NCI-H2196 treated with DMSO at 0.1 percent for 48 hours (cell line): ENCODE results near the gene RCCD1.
"Not testable (repeated sequence)": the region's sequence is repeated elsewhere in the genome, so short reads cannot be mapped to it uniquely, and the experiment has no call there.

Source experiments
- DNase-seq: peaks from one replicate; lab custom pipeline; 2025; ENCODE audit not compliant: unreplicated experiment; lab: John Stamatoyannopoulos, UW

The RCCD1 gene

GRCh38 chr15:90917569-90917968 lies 37.1 kb upstream of the RCCD1 start:
- no peak for DNase-seq

GRCh38 chr15:90918034-90918788 lies 36.5 kb upstream of the RCCD1 start:
- no peak for DNase-seq

- DNase-seq = no peak
Observed at GRCh38 chr15:90918835-90919234, 35.8 kb upstream of the RCCD1 start.

- no peak for DNase-seq
Observed at GRCh38 chr15:90921887-90922286, 32.8 kb upstream of the RCCD1 start.

GRCh38 chr15:90922712-90923322 lies 31.9 kb upstream of the RCCD1 start:
- DNase-seq = not testable (repeated sequence)

- no peak for DNase-seq
Observed at GRCh38 chr15:90924375-90924774, 30.3 kb upstream of the RCCD1 start.

GRCh38 chr15:90926766-90927165 lies 27.9 kb upstream of the RCCD1 start:
- DNase-seq = not testable (repeated sequence)

GRCh38 chr15:90928106-90928505 lies 26.6 kb upstream of the RCCD1 start:
- DNase-seq = not testable (repeated sequence)

GRCh38 chr15:90929246-90930019 lies 25.3 kb upstream of the RCCD1 start:
- no peak for DNase-seq

GRCh38 chr15:90930861-90931574 lies 23.7 kb upstream of the RCCD1 start:
- DNase-seq = no peak

GRCh38 chr15:90931575-90931827 lies 23.2 kb upstream of the RCCD1 start:
- no peak for DNase-seq

- DNase-seq = peak; percentile 53
Observed at GRCh38 chr15:90931828-90932659, 22.6 kb upstream of the RCCD1 start, which contains the start of gene HDDC3. Gene HDDC3, minus strand, starts transcription at chr15:90932549. Its CDS starts 9 bp downstream, at chr15:90932540.

GRCh38 chr15:90932660-90932991 lies 22.1 kb upstream of the RCCD1 start:
- DNase-seq = no peak

- DNase-seq = no peak
Observed at GRCh38 chr15:90933301-90933700, 21.4 kb upstream of the RCCD1 start.

GRCh38 chr15:90934256-90934948 lies 20.3 kb upstream of the RCCD1 start:
- peak; percentile 51 for DNase-seq

- peak; percentile 72 for DNase-seq
Observed at GRCh38 chr15:90934949-90935751, 19.5 kb upstream of the RCCD1 start, which contains the start of gene UNC45A. Gene UNC45A, plus strand, starts transcription at chr15:90935285. Its CDS starts 40 bp downstream, at chr15:90935325.

- no peak for DNase-seq
Observed at GRCh38 chr15:90936823-90937222, 17.9 kb upstream of the RCCD1 start.

GRCh38 chr15:90938261-90938660 lies 16.4 kb upstream of the RCCD1 start:
- DNase-seq = no peak

- DNase-seq = no peak
Observed at GRCh38 chr15:90939756-90940155, 14.9 kb upstream of the RCCD1 start.
